ENCODE results near the gene BEND4. TPM values are rescaled to one million over a fixed set of nuclear protein-coding genes. Genes with fewer than 3 reads are reported as not detected.
"Not testable (repeated sequence)": the region's sequence is repeated elsewhere in the genome, so short reads cannot be mapped to it uniquely, and the experiment has no call there.

The BEND4 gene
- 0.94 TPM for total RNA-seq

- no peak for ATAC-seq
- intact Hi-C loops (cut with DNase I): no loop called here
- DNase-seq (ENCODE audit: low spot score): no peak
These were observed at the start of gene BEND4 for GRCh38 chr4:42152507-42153504. Gene BEND4, minus strand, starts transcription at chr4:42152655. Its CDS starts 512 bp downstream, at chr4:42152143.

- DNase-seq (ENCODE audit: low spot score): no peak
- intact Hi-C loops (cut with DNase I): no loop called here
- no peak for ATAC-seq
These were observed 44.9 kb upstream of the BEND4 start for GRCh38 chr4:42197341-42197740.

- intact Hi-C loops (cut with DNase I): no loop called here
- DNase-seq (ENCODE audit: low spot score) (no peak), ATAC-seq (no peak)
These were observed 20.5 kb upstream of the BEND4 start for GRCh38 chr4:42172921-42173320.

GRCh38 chr4:42172128-42172790 lies 19.8 kb upstream of the BEND4 start:
- intact Hi-C loops (cut with DNase I): no loop called here
- ATAC-seq (no peak), DNase-seq (ENCODE audit: low spot score) (no peak)

- no peak for ATAC-seq
- DNase-seq (ENCODE audit: low spot score): no peak
- intact Hi-C loops (cut with DNase I): no loop called here
These were observed 15.3 kb upstream of the BEND4 start for GRCh38 chr4:42167709-42168108.

GRCh38 chr4:42166186-42166585 lies 13.7 kb upstream of the BEND4 start:
- intact Hi-C loops (cut with DNase I); ATAC-seq; DNase-seq (ENCODE audit: low spot score): not testable (repeated sequence)

GRCh38 chr4:42159271-42160001 lies 7.0 kb upstream of the BEND4 start:
- no peak for DNase-seq (ENCODE audit: low spot score)
- intact Hi-C loops (cut with DNase I): no loop called here
- no peak for ATAC-seq

- DNase-seq (ENCODE audit: low spot score): no peak
- ATAC-seq: no peak
- intact Hi-C loops (cut with DNase I): no loop called here
These were observed 618 bp downstream of the BEND4 start for GRCh38 chr4:42151568-42152506.

- intact Hi-C loops (cut with DNase I): no loop called here
- ATAC-seq (no peak), DNase-seq (ENCODE audit: low spot score) (peak; percentile 56)
These were observed 1.5 kb downstream of the BEND4 start for GRCh38 chr4:42150653-42151567.

- intact Hi-C loops (cut with DNase I): no loop called here
- ATAC-seq (no peak), DNase-seq (ENCODE audit: low spot score) (no peak)
These were observed 3.5 kb downstream of the BEND4 start for GRCh38 chr4:42149004-42149403.

- ATAC-seq: no peak
- intact Hi-C loops (cut with DNase I): no loop called here
These were observed 4.0 kb downstream of the BEND4 start for GRCh38 chr4:42148425-42148824.

GRCh38 chr4:42144028-42144427 lies 8.4 kb downstream of the BEND4 start:
- intact Hi-C loops (cut with DNase I): no loop called here
- ATAC-seq (no peak), DNase-seq (ENCODE audit: low spot score) (no peak)

More at GRCh38 chr4:42148425-42148824, 4.0 kb downstream of the BEND4 start:
- no peak for DNase-seq (ENCODE audit: low spot score)

- ATAC-seq: no peak
- intact Hi-C loops (cut with DNase I): no loop called here
- DNase-seq (ENCODE audit: low spot score): no peak
These were observed 9.9 kb downstream of the BEND4 start for GRCh38 chr4:42142591-42142990.

GRCh38 chr4:42136371-42136770 lies 16.1 kb downstream of the BEND4 start:
- no peak for ATAC-seq
- DNase-seq (ENCODE audit: low spot score): no peak
- intact Hi-C loops (cut with DNase I): no loop called here

- ATAC-seq (no peak), DNase-seq (ENCODE audit: low spot score) (no peak)
- intact Hi-C loops (cut with DNase I): no loop called here
These were observed 19.4 kb downstream of the BEND4 start for GRCh38 chr4:42133006-42133405.

- no peak for DNase-seq (ENCODE audit: low spot score)
- no peak for ATAC-seq
- intact Hi-C loops (cut with DNase I): no loop called here
These were observed 20.4 kb downstream of the BEND4 start for GRCh38 chr4:42132099-42132498.

GRCh38 chr4:42123071-42123644 lies 29.3 kb downstream of the BEND4 start:
- ATAC-seq: no peak
- intact Hi-C loops (cut with DNase I): no loop called here
- no peak for DNase-seq (ENCODE audit: low spot score)
